GM18507 (cell line): Measurements from ENCODE around the gene PRSS21.

ENCODE experiments used
- DNase-seq: peaks from one replicate; pipeline ENCODE4 v3.0.0; 2011; ENCODE audit warnings: low read depth; ENCODE audit not compliant: insufficient read length; ENCODE audit errors: extremely low spot score
- FAIRE-seq: peaks from 2 replicates; lab custom pipeline; 2011; peaks lifted over from hg19 to GRCh38; lab: Jason Lieb, UNC

PRSS21 gene, protein sequence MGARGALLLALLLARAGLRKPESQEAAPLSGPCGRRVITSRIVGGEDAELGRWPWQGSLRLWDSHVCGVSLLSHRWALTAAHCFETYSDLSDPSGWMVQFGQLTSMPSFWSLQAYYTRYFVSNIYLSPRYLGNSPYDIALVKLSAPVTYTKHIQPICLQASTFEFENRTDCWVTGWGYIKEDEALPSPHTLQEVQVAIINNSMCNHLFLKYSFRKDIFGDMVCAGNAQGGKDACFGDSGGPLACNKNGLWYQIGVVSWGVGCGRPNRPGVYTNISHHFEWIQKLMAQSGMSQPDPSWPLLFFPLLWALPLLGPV

GRCh38 chr16:2816751-2817339, at the start of gene PRSS21:
PRSS21 (plus strand) TSS chr16:2817237; CDS start chr16:2817269, 32 bp downstream.
- FAIRE-seq (no peak), DNase-seq (no peak)

- FAIRE-seq (no peak), DNase-seq (no peak)
Observed at GRCh38 chr16:2767891-2768290, 49.1 kb upstream of the PRSS21 start.

DNA sequence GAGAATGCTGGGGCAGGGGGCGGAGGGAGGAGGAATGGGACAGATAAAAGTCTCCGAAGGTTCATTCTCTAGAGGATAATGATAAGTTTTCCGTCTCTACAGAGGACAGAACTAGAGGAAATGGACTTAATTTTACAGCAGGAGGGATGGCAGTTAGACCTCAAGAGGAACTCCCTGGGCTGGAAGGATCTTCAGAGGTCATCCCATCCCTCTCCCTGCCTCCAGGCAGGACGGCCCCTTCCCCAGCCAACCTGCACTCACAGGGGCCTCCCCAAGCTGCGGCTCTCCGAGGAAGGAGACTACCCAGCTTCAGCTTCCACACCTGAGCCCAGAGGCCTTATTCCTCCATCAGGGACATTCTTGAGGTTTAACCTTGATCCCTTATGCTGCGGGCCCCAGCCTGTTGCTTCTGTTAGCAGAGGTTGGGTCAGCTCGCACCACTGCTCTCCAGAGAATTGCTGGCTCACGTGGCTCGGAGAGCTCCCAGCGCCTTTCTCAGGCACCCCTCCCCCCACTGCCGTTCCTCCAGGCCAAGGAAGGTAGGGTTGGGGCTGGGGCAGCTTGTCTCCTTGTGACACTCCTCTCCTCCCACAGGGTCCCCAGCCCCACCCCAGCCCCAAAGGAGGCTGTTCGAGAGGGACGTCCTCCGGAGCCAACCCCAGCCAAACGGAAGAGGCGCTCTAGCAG, 48.5 kb upstream of the PRSS21 start:
- FAIRE-seq: no peak
- DNase-seq: no peak

GRCh38 chr16:2769100-2769529, 47.9 kb upstream of the PRSS21 start:
- DNase-seq: no peak
- no peak for FAIRE-seq

DNA sequence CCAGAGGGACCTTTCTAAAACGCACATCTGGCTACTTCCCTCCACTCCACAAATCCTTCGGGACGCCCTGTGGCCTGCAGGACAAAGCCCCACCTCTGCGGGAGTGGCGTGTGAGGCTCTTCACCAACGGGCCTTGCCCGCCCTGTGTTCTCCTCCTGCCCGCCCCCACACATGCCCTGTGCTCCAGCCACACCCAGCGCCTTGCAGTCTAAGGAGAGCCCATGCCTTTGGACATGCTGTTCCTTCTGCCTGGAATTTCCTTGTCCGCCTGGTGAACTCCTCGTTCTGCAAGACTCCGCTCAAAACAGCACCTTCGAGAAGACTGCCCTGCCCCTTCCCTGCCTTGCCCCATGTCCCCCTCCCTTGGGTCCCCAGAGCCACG, 47.4 kb upstream of the PRSS21 start:
- no peak for FAIRE-seq
- no peak for DNase-seq

DNA sequence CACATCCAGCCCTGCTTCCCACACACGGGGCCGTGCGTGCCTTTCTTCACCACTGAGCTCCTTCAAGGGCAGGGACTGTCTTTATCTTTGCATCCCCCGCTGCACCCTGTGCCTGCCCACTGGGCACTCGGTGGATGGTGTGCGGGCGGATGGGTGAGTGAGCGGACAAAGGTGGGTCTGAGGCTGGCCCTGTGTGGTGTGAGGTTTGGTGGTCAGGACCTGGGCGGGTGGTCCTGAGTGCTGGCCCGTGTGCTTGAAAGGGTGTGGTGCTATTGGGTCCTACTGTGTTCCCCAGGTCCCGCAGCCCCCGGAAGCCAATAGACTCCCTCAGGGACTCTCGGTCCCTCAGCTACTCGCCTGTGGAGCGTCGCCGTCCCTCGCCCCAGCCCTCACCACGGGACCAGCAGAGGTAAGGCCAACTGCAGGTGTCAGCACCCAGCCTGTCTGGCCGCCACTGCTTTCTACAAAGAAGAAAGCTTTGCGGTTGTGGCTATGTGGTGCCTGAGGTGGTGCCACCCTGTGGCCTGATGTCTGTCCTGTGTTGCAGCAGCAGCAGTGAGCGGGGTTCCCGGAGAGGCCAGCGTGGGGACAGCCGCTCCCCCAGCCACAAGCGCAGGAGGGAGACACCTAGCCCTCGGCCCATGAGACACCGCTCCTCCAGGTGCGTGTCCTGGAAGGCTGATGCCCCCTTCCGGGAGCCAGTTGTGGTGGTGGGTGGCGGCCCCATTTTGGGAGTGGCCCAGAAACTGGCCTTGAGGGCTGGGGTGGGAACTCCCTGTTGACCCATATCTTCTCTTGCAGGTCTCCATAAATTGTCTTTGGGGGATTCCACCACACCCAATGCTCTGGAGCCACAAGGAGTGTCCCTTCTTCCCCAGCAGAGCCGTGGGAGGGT, 46.7 kb upstream of the PRSS21 start:
- FAIRE-seq: no peak
- no peak for DNase-seq

GRCh38 chr16:2771496-2772402, 45.3 kb upstream of the PRSS21 start:
- FAIRE-seq: no peak
- no peak for DNase-seq

DNA sequence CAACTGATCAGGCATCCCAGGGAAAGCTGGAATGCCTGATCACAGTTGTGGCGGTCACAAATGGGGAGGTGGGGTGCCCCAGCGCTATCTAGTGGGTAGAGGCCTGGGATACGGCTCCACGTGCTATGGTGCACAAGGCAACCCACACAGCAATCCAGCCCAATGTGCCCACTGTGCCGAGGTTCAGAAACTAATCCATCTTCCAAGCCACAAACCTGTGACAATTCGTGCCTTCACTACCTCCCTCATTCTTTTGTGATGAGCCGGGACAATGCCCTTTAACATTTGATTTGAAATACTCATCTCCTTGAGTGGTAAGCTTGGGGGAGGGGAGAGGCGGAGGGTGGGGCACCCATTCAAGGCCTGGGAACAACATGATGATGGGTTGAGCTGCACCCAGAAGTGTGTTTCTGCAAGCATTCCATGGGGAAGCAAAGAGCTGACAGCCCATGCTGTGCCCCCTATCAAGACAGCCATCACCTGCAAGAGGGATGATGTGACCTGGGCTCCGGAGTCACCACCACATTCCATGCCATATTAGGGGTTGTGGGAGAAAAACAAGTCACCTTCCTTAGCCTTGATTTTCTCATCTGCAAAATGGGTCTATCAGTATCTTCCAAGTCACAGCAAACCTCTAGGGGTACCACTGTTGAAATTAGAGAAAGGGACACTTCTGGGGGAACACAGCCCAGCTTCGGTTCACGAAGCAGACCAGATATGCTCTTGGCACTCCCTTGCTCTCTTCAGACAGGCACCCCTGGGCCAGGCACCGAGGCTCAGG, 43.7 kb upstream of the PRSS21 start:
- FAIRE-seq: no peak
- DNase-seq: no peak

DNA sequence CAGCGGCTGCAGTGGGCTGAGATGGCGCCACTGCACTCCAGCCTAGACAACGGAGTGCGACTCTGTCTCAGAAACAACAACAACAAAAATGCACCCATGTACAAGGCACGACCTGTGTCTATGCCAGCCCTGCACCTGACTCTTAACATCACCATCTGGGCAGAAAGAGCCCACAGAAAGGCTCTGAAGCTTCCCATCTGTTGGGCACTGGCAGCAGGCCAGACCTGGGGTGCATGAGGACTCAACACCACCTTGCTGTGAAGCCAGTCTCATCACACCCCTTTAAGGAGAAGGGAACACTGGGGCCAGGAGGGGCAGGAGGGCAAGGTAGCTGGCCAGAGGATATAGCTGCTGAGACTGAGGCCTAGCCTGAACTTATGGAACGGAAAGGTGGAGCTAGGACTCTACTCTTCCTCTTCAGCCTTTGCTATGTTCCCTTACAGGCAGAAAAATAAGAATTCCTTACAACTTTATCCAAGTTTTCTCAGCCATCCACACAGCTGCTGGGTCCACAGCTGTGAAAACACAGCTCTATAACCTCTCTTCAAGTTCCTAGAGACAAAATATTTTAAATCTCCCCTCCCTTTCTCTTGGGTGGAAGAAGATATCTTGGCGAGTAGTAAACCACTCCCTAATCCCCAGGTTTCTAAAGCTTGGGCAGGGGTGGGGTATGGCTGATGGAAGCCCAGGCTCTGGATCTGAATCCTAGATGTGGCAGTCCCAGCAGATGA, 42.7 kb upstream of the PRSS21 start:
- DNase-seq (no peak), FAIRE-seq (no peak)

GRCh38 chr16:2775131-2775716, 41.8 kb upstream of the PRSS21 start:
- no peak for DNase-seq
- no peak for FAIRE-seq

GRCh38 chr16:2775765-2776499, 41.1 kb upstream of the PRSS21 start:
- no peak for FAIRE-seq
- no peak for DNase-seq

- no peak for DNase-seq
- no peak for FAIRE-seq
Observed at GRCh38 chr16:2776500-2777139, 40.4 kb upstream of the PRSS21 start.

DNA sequence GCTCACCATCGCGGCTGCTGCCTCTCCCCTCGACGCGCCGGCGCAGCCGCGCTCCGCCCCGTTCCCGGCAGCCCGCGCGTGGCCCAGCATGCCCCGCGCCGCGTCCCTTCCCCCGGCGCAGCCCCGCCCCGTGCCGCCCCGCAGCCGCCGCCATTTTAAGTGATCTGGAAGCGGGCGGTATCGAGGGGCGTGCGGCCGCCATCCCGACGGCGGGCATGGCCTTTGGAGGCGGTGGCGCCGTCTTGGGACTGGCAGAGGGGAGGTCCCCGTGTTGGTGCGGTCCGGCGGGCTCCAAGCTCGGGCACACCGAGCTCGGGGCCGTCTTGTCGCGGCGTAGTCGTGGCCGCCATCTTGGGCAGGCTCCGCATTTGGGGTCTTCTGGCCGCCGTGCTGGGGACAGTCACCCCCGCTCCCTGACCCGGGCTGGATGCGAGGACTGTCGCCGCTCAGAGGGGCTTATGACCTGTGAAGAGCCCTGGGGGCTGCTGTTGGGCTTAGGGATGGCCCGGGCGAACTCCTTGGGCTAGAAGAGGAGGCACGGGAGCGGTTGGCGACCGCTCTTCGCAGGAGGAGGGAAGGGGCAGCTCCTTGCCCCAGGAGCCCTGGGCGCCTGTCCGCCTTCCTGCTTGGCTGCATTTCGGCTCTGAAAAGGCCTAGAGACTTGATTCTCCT, 39.7 kb upstream of the PRSS21 start, which contains the start of gene ELOB:
TSS of gene ELOB (minus strand) at position 50 of the 672 bp plus-strand sequence. CDS start at position 9, 41 bp downstream.
- FAIRE-seq: peak; percentile 56
- peak; percentile 93 for DNase-seq

- DNase-seq: no peak
- no peak for FAIRE-seq
Observed at GRCh38 chr16:2777903-2778629, 39.0 kb upstream of the PRSS21 start.

GRCh38 chr16:2778630-2778958, 38.4 kb upstream of the PRSS21 start:
- DNase-seq (no peak), FAIRE-seq (no peak)
